Natural killer cell (primary cell): ENCODE data around the gene OXA1L. TPM values are rescaled to one million over a fixed set of nuclear protein-coding genes. Genes with fewer than 3 reads are reported as not detected.

Experiments used
- ATAC-seq, 3 donors: fragments of 150-1000 bp in 2 of 3; fragments of 200-7000 bp in 1 of 3; cut with Tn5 transposase; 1 replicate in 1 of 3; 2 replicates in 2 of 3; pipeline ENCODE4 v1.10.0; 2021; ENCODE audit warnings: mild to moderate bottlenecking in 2 of 3, moderate library complexity in 2 of 3
- DNase-seq, 2 donors: peaks; one replicate each; pipeline versions ENCODE4 v3.0.0 to v3.0.0-alpha.2; 2013 to 2021; ENCODE audit warnings: mixed read lengths in 1 of 2
- H3K27ac ChIP-seq: one replicate; pipeline ENCODE4 v1.5.1; 2013; ENCODE audit warnings: mild to moderate bottlenecking, low read length
- H3K27me3 ChIP-seq: one replicate; pipeline ENCODE4 v1.6.1; 2013; ENCODE audit warnings: low read length; ENCODE audit not compliant: control insufficient read depth, insufficient read depth
- H3K36me3 ChIP-seq: one replicate; pipeline ENCODE4 v1.6.1; 2013; ENCODE audit warnings: low read length; ENCODE audit not compliant: control insufficient read depth, insufficient read depth
- H3K4me1 ChIP-seq: one replicate; pipeline ENCODE4 v1.6.1; 2013; ENCODE audit warnings: low read length; ENCODE audit not compliant: control insufficient read depth, insufficient read depth
- H3K4me3 ChIP-seq: one replicate; pipeline ENCODE4 v1.5.1; 2013; ENCODE audit warnings: low read length
- H3K9me3 ChIP-seq: one replicate; pipeline ENCODE4 v1.6.1; 2013; ENCODE audit warnings: low read length; ENCODE audit not compliant: control insufficient read depth, insufficient read depth
- H3K27ac Mint-ChIP-seq, 2 donors: one replicate each; pipeline ENCODE4 v1.8.0; 2022; ENCODE audit warnings: mild to moderate bottlenecking in 2 of 2, mixed read lengths in 2 of 2, moderate library complexity in 1 of 2
- H3K27me3 Mint-ChIP-seq, 2 donors: one replicate each; pipeline ENCODE4 v1.8.0; 2022; ENCODE audit warnings: low read depth in 2 of 2, mixed read lengths in 2 of 2
- H3K36me3 Mint-ChIP-seq: one replicate; pipeline ENCODE4 v1.8.0; 2022; ENCODE audit warnings: mixed read lengths
- H3K4me1 Mint-ChIP-seq, 2 donors: one replicate each; pipeline ENCODE4 v1.8.0; 2022; ENCODE audit warnings: mixed read lengths in 2 of 2
- H3K4me3 Mint-ChIP-seq: one replicate; pipeline ENCODE4 v1.8.0; 2022; ENCODE audit warnings: mild to moderate bottlenecking, moderate library complexity, mixed read lengths
- H3K9me3 Mint-ChIP-seq, 2 donors: one replicate each; pipeline ENCODE4 v1.8.0; 2022; ENCODE audit warnings: mixed read lengths in 2 of 2
- WGBS: methylation state at CpG from one replicate; pipeline ENCODE4 v1.1.7; 2013; ENCODE audit warnings: missing lambda C conversion rate; ENCODE audit not compliant: insufficient coverage; 5-methylcytosine and 5-hydroxymethylcytosine counted together
- intact Hi-C: fragments of 100-400 bp; cut with micrococcal nuclease; formaldehyde crosslinking; loops from one replicate; pipeline ENCODE4 v1.14.2; 2022
- total RNA-seq, 4 donors: library from RNA; stranded (reverse); fragments of 120-200 nt in 1 of 4; gene quantifications; one replicate each; pipeline versions ENCODE4 v1.2.3 to v1.2.4, GENCODE V29; 2013 to 2022
- TF ChIP-seq, protein P1 (sequence below): fragments of 200-600 bp; IDR thresholded peaks from one replicate; pipeline ENCODE4 v1.8.0; 2022; ENCODE audit warnings: antibody characterized with exemption

OXA1L gene
- total RNA-seq, 3 donors from 2014 or later (not counting 1 experiment from before 2014, with no cell fraction given) = 121 to 143 (median 125) TPM

DNA sequence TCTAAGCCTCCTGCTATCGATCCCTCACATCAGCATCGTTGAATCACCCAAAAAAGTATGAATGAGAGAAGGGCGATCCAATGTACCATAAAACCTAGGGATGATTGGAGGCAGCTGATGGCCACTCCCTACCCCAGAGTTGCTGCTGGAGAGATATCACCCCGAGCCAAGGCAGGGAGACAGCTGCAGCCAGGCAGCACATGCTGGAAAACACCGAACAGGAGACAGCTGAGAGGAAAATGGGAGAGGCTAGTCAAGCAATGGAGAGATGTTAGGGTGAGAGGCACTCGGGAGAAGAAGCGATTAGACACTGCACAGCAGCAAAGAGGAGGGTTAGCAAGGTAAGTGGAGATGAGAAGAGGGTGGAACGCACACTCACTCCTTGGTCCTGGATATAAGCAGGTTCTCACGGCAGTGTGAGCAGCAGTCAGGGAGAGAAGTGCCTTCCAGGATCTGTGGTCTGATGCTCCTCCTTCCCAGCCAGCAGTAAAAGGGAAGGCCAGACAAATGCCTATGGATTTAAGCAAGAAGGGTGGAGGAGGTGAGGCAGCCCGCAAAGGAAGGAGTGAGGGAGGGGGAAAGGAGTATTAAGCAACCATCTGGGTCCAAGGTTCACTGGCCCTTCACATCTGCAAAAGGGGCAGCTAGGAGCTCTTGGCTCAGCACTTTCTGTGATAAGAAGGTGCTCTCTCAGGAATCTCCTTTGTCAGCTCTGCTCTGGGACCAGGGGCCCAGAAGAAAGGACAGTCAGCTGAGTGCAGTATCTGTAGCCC, 48.6 kb downstream of the OXA1L start, which contains the start of gene SLC7A7:
SLC7A7 (minus strand) TSS at position 495 of the 773 bp plus-strand sequence. CDS start 2,037 bp downstream, outside the sequence.
- H3K4me3 Mint-ChIP-seq = no peak within 1 kb of the TSS
- H3K36me3 Mint-ChIP-seq = no peaks in the 10 kb centered on the region
- Histone ChIP-seq H3K4me3 (no peak within 1 kb of the TSS), H3K27me3 (no peaks in the 10 kb centered on the region), H3K27ac (peak within 1 kb of the TSS; percentile 4), H3K4me1 (peaks cover 17% of the 10 kb centered on the region), H3K36me3 (no peaks in the 10 kb centered on the region), H3K9me3 (no peaks in the 10 kb centered on the region)
- TF ChIP-seq, protein P1, sequence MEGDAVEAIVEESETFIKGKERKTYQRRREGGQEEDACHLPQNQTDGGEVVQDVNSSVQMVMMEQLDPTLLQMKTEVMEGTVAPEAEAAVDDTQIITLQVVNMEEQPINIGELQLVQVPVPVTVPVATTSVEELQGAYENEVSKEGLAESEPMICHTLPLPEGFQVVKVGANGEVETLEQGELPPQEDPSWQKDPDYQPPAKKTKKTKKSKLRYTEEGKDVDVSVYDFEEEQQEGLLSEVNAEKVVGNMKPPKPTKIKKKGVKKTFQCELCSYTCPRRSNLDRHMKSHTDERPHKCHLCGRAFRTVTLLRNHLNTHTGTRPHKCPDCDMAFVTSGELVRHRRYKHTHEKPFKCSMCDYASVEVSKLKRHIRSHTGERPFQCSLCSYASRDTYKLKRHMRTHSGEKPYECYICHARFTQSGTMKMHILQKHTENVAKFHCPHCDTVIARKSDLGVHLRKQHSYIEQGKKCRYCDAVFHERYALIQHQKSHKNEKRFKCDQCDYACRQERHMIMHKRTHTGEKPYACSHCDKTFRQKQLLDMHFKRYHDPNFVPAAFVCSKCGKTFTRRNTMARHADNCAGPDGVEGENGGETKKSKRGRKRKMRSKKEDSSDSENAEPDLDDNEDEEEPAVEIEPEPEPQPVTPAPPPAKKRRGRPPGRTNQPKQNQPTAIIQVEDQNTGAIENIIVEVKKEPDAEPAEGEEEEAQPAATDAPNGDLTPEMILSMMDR = no peak
- H3K4me1 Mint-ChIP-seq = peaks cover 0 to 4% of the 10 kb centered on the region in 2 donors
- peak within 1 kb of the TSS in 1 of 2 donors; percentile 4 for H3K27ac Mint-ChIP-seq
- H3K9me3 Mint-ChIP-seq = no peaks in the 10 kb centered on the region
- 84% methylated on average over 10 of the region's 10 CpGs for WGBS
- DNase-seq = no peak
- no peak for ATAC-seq
- intact Hi-C loops = no loop called here
- H3K27me3 Mint-ChIP-seq = peaks cover 13 to 19% of the 10 kb centered on the region in 2 donors

DNA sequence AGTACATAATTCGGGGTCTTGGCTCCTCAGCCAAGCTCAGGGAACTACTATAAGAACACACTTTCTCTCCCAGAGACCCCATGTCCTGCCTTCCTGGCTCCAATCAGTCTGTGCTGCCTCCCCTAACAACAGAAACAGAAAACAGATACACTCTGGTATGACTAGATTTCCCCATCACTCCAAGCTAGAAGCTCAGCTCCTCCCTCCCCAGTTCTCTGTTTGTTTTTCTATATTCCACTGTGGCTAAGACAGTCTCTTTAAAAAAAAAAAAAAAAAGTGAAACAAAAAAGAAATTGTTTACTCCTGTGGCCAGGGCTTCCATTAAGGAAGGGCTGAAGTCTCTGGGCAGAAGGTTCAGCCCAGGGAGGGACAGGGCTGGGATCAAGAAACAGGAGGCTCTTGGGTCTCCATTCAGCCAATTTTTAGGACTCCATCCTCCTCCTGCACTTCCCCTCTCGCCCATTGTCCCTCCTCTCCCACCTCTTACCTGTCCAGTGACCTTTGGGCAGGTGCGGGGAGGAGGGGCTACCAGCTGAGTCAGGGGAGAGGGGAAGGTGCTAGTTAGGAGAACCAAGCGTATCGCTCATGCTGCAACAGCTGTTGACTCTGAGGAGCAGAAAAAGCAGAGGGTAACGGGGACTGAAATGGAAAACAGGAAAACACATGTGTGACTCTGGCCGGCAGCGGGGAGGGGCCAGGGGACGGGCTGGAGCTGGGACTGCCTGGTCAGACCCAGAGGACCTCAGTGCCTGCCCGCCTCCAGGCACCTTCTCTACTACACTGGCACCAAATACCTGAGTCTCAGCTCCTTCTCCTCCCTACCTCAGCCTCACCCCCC, 52.9 kb downstream of the OXA1L start:
- ATAC-seq (no peak), DNase-seq (no peak)
- no peaks in the 10 kb centered on the region for H3K9me3 ChIP-seq
- H3K4me3 ChIP-seq = no peak overlapping the region
- no peaks in the 10 kb centered on the region for H3K36me3 ChIP-seq
- no peak overlapping the region for H3K4me3 Mint-ChIP-seq
- WGBS = 17% methylated on average over 9 of the region's 10 CpGs
- TF ChIP-seq, protein P1 = no peak
- H3K9me3 Mint-ChIP-seq = no peaks in the 10 kb centered on the region
- intact Hi-C loops = no loop called here
- H3K27ac Mint-ChIP-seq = no peak overlapping the region
- H3K36me3 Mint-ChIP-seq = no peaks in the 10 kb centered on the region
- H3K4me1 ChIP-seq = peaks cover 25% of the 10 kb centered on the region
- H3K27ac ChIP-seq = no peak overlapping the region
- H3K4me1 Mint-ChIP-seq = peaks cover 7 to 14% of the 10 kb centered on the region in 2 donors
- H3K27me3 ChIP-seq = peaks cover 9% of the 10 kb centered on the region
- peaks cover 24 to 39% of the 10 kb centered on the region in 2 donors for H3K27me3 Mint-ChIP-seq

DNA sequence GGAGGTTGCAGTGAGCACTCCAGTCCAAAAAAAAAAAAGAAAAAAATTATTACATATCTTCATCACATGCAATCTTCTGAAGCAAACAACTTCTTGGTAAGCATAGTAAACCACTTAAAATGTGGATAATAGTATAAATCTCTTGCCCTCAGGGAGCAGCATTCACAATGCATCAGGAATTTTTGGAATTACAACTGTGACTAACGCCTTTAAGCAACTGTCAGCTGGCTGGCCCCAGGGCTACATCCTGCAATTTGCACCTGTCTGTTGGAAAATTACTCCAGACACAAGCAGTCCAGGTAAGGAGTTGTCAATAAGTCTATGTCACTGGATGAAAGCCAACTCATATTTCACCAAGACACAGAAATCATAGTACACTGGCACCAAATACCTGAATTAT, 54.2 kb downstream of the OXA1L start:
- 100% methylated on average over 1 of the region's 1 CpG for WGBS

More for the DNA sequence above, 54.2 kb downstream of the OXA1L start:
- ATAC-seq = no peak
- H3K4me3 Mint-ChIP-seq = no peak overlapping the region
- Histone ChIP-seq H3K36me3 (no peaks in the 10 kb centered on the region), H3K4me3 (no peak overlapping the region), H3K27me3 (peaks cover 9% of the 10 kb centered on the region), H3K27ac (no peak overlapping the region), H3K9me3 (no peaks in the 10 kb centered on the region), H3K4me1 (peaks cover 17% of the 10 kb centered on the region)
- H3K36me3 Mint-ChIP-seq = no peaks in the 10 kb centered on the region
- intact Hi-C loops = loop anchor here (5.0 kb wide), 1 partner anchor 162 kb away; the partner anchor contains the start of gene AJUBA
- TF ChIP-seq, protein P1 = no peak
- H3K9me3 Mint-ChIP-seq = no peaks in the 10 kb centered on the region
- no peak for DNase-seq
- no peak overlapping the region for H3K27ac Mint-ChIP-seq
- H3K27me3 Mint-ChIP-seq = peaks cover 28 to 43% of the 10 kb centered on the region in 2 donors
- H3K4me1 Mint-ChIP-seq = peaks cover 7 to 14% of the 10 kb centered on the region in 2 donors
